ENCODE data around the gene CCKAR.

Gene CCKAR

GRCh38 chr4:26490111-26490959 lies at the start of gene CCKAR:
TSS of gene CCKAR (minus strand) at chr4:26490484. CDS start at chr4:26490267, 217 bp downstream.
- peak within 1 kb of the TSS; percentile 9 for H3K4me3 ChIP-seq (ENCODE audit: control insufficient read depth, low read depth, low read length)
- no peak for TF ChIP-seq CTCF (conservative IDR thresholded peaks at IDR 0.05; ENCODE audit: control insufficient read depth, insufficient read depth, low read depth, low read length)
- no peak for DNase-seq (ENCODE audit: low read depth)

GRCh38 chr4:26533685-26534084 lies 43.4 kb upstream of the CCKAR start:
- no peak overlapping the region for H3K4me3 ChIP-seq (ENCODE audit: control insufficient read depth, low read depth, low read length)
- no peak for TF ChIP-seq CTCF (conservative IDR thresholded peaks at IDR 0.05; ENCODE audit: control insufficient read depth, insufficient read depth, low read depth, low read length)
- DNase-seq (ENCODE audit: low read depth): no peak

- no peak overlapping the region for H3K4me3 ChIP-seq (ENCODE audit: control insufficient read depth, low read depth, low read length)
- TF ChIP-seq CTCF (conservative IDR thresholded peaks at IDR 0.05; ENCODE audit: control insufficient read depth, insufficient read depth, low read depth, low read length): no peak
- no peak for DNase-seq (ENCODE audit: low read depth)
These were observed 41.3 kb upstream of the CCKAR start for GRCh38 chr4:26531491-26532116.

GRCh38 chr4:26530099-26530498 lies 39.8 kb upstream of the CCKAR start:
- DNase-seq (ENCODE audit: low read depth): no peak
- TF ChIP-seq CTCF (conservative IDR thresholded peaks at IDR 0.05; ENCODE audit: control insufficient read depth, insufficient read depth, low read depth, low read length): no peak
- no peak overlapping the region for H3K4me3 ChIP-seq (ENCODE audit: control insufficient read depth, low read depth, low read length)

GRCh38 chr4:26529479-26529878 lies 39.2 kb upstream of the CCKAR start:
- H3K4me3 ChIP-seq (ENCODE audit: control insufficient read depth, low read depth, low read length): no peak overlapping the region
- no peak for TF ChIP-seq CTCF (conservative IDR thresholded peaks at IDR 0.05; ENCODE audit: control insufficient read depth, insufficient read depth, low read depth, low read length)
- DNase-seq (ENCODE audit: low read depth): no peak

GRCh38 chr4:26525771-26526150 lies 35.5 kb upstream of the CCKAR start:
- DNase-seq (ENCODE audit: low read depth): peak; percentile 43
- TF ChIP-seq CTCF (conservative IDR thresholded peaks at IDR 0.05; ENCODE audit: control insufficient read depth, insufficient read depth, low read depth, low read length): no peak

More at GRCh38 chr4:26525771-26526150, 35.5 kb upstream of the CCKAR start:
- H3K4me3 ChIP-seq (ENCODE audit: control insufficient read depth, low read depth, low read length): no peak overlapping the region

All from fibroblast of mammary gland (primary cell).